ENCODE data around the gene ADARB2.

Gene ADARB2

GRCh38 chr10:1489801-1490200 is 247.5 kb downstream of the ADARB2 start:
- TF ChIP-seq REST (IDR thresholded peaks at IDR 0.05; ENCODE audit: insufficient replicate concordance, low read depth) (no peak), CTCF (IDR thresholded peaks at IDR 0.05; ENCODE audit: insufficient read depth, low read length) (no peak), GABPA (IDR thresholded peaks at IDR 0.05; ENCODE audit: low read depth) (no peak), SPI1 (IDR thresholded peaks at IDR 0.05; ENCODE audit: borderline replicate concordance, low read depth) (no peak)
- H3K27ac ChIP-seq (replicated peaks): peak overlapping the region; percentile 52
- no peaks in the 10 kb centered on the region for H3K27me3 ChIP-seq (ENCODE audit: insufficient read depth, poor library complexity, severe bottlenecking)
- no peak for DNase-seq (ENCODE audit: low read depth in 1 of 2, low spot score in 1 of 2)
- H3K4me3 ChIP-seq (replicated peaks; ENCODE audit: insufficient read depth, low read length): no peak overlapping the region

- H3K27ac ChIP-seq (replicated peaks): peak overlapping the region; percentile 52
- no peaks in the 10 kb centered on the region for H3K27me3 ChIP-seq (ENCODE audit: insufficient read depth, poor library complexity, severe bottlenecking)
- peak; percentile 33 to 82 for DNase-seq (ENCODE audit: low read depth in 1 of 2, low spot score in 1 of 2)
- no peak overlapping the region for H3K4me3 ChIP-seq (replicated peaks; ENCODE audit: insufficient read depth, low read length)
- TF ChIP-seq GABPA (IDR thresholded peaks at IDR 0.05; ENCODE audit: low read depth) (peak; percentile 39; the same call in 1 of the 2 replicates), CTCF (IDR thresholded peaks at IDR 0.05; ENCODE audit: insufficient read depth, low read length) (no peak), REST (IDR thresholded peaks at IDR 0.05; ENCODE audit: insufficient replicate concordance, low read depth) (no peak), POLR2AphosphoS5 (IDR thresholded peaks at IDR 0.05; ENCODE audit: low read depth) (peak; percentile 99)
Observed at GRCh38 chr10:1488970-1489548, 248.3 kb downstream of the ADARB2 start.

GRCh38 chr10:1486841-1487687 is 250.3 kb downstream of the ADARB2 start:
- DNase-seq (ENCODE audit: low read depth in 1 of 2, low spot score in 1 of 2): no peak
- Histone ChIP-seq H3K27ac (replicated peaks) (no peak overlapping the region), H3K4me3 (replicated peaks; ENCODE audit: insufficient read depth, low read length) (no peak overlapping the region), H3K27me3 (ENCODE audit: insufficient read depth, poor library complexity, severe bottlenecking) (no peaks in the 10 kb centered on the region)
- TF ChIP-seq GABPA (IDR thresholded peaks at IDR 0.05; ENCODE audit: low read depth): no peak
- TF ChIP-seq CTCF (IDR thresholded peaks at IDR 0.05; ENCODE audit: insufficient read depth, low read length): no peak
- no peak for TF ChIP-seq SPI1 (IDR thresholded peaks at IDR 0.05; ENCODE audit: borderline replicate concordance, low read depth)

All from HL-60 (cell line).